Measurements from ENCODE around the gene SCN7A.

GRCh38 chr2:166449439-166449838 is 44.6 kb downstream of the SCN7A start:
- no peak for TF ChIP-seq CTCF (IDR thresholded peaks at IDR 0.05; ENCODE audit: low read depth, low read length)
- TF ChIP-seq EZH2phosphoT487 (IDR thresholded peaks at IDR 0.05; ENCODE audit: low read depth) = no peak

All from OCI-LY3 (cell line).